HUES48 (cell line): Measurements from ENCODE around the gene SPECC1.

Source experiments
- H3K27ac ChIP-seq: one replicate; pipeline ENCODE4 v1.7.0; 2013; ENCODE audit warnings: low read depth, low read length, inconsistent platforms
- H3K27me3 ChIP-seq: 2 replicates; pipeline ENCODE4 v1.6.1; 2013; ENCODE audit warnings: mild to moderate bottlenecking, low read length; ENCODE audit not compliant: control insufficient read depth, insufficient read depth
- H3K36me3 ChIP-seq: 2 replicates; pipeline ENCODE4 v1.6.1; 2013; ENCODE audit warnings: low read length; ENCODE audit not compliant: control insufficient read depth, insufficient read depth
- H3K4me1 ChIP-seq: 2 replicates; pipeline ENCODE4 v1.6.1; 2013; ENCODE audit warnings: mild to moderate bottlenecking, low read length; ENCODE audit not compliant: control insufficient read depth, insufficient read depth
- H3K4me3 ChIP-seq: 2 replicates; pipeline ENCODE4 v1.5.1; 2013; ENCODE audit warnings: mild to moderate bottlenecking, low read depth, low read length
- H3K9ac ChIP-seq: 2 replicates; pipeline ENCODE4 v1.6.1; 2013; ENCODE audit warnings: mild to moderate bottlenecking, low read depth, low read length, moderate library complexity
- H3K9me3 ChIP-seq: 2 replicates; pipeline ENCODE4 v1.6.1; 2013; ENCODE audit warnings: low read length; ENCODE audit not compliant: control insufficient read depth, insufficient read depth

SPECC1 gene

GRCh38 chr17:20213449-20213848 lies 204.3 kb downstream of the SPECC1 start:
- Histone ChIP-seq H3K4me1 (peaks cover 32% of the 10 kb centered on the region), H3K4me3 (no peak overlapping the region), H3K27ac (no peak overlapping the region), H3K9me3 (no peaks in the 10 kb centered on the region), H3K36me3 (0 out of 2 replicates have a peak, but pooled peaks cover 5% of the 10 kb centered on the region), H3K27me3 (no peaks in the 10 kb centered on the region), H3K9ac (no peak overlapping the region)

- H3K4me1 ChIP-seq = peaks cover 32% of the 10 kb centered on the region
- H3K27me3 ChIP-seq = no peaks in the 10 kb centered on the region
- H3K9ac ChIP-seq = no peak overlapping the region
- no peaks in the 10 kb centered on the region for H3K9me3 ChIP-seq
- H3K4me3 ChIP-seq = no peak overlapping the region
- no peak overlapping the region for H3K27ac ChIP-seq
- H3K36me3 ChIP-seq = 0 out of 2 replicates have a peak, but pooled peaks cover 5% of the 10 kb centered on the region
Measured at GRCh38 chr17:20214794-20215193, 205.6 kb downstream of the SPECC1 start.

- Histone ChIP-seq H3K4me1 (peaks cover 32% of the 10 kb centered on the region), H3K36me3 (0 out of 2 replicates have a peak, but pooled peaks cover 5% of the 10 kb centered on the region), H3K27me3 (no peaks in the 10 kb centered on the region), H3K9me3 (no peaks in the 10 kb centered on the region), H3K9ac (no peak overlapping the region), H3K4me3 (no peak overlapping the region), H3K27ac (peak overlapping the region; percentile 39)
Measured at GRCh38 chr17:20216154-20216815, 207.1 kb downstream of the SPECC1 start.

- Histone ChIP-seq H3K4me1 (peaks cover 32% of the 10 kb centered on the region), H3K36me3 (0 out of 2 replicates have a peak, but pooled peaks cover 2% of the 10 kb centered on the region), H3K27ac (peak overlapping the region; percentile 39), H3K4me3 (no peak overlapping the region), H3K9ac (no peak overlapping the region), H3K27me3 (no peaks in the 10 kb centered on the region), H3K9me3 (no peaks in the 10 kb centered on the region)
Measured at GRCh38 chr17:20216853-20217252, 207.7 kb downstream of the SPECC1 start.

- Histone ChIP-seq H3K9me3 (no peaks in the 10 kb centered on the region), H3K4me1 (peaks cover 37% of the 10 kb centered on the region), H3K27ac (peak overlapping the region; percentile 3), H3K27me3 (no peaks in the 10 kb centered on the region), H3K4me3 (no peak overlapping the region), H3K36me3 (no peaks in the 10 kb centered on the region), H3K9ac (no peak overlapping the region)
Measured at GRCh38 chr17:20217677-20218076, 208.5 kb downstream of the SPECC1 start.

- H3K4me1 ChIP-seq = peaks cover 41% of the 10 kb centered on the region
- H3K36me3 ChIP-seq = no peaks in the 10 kb centered on the region
- H3K27me3 ChIP-seq = no peaks in the 10 kb centered on the region
- no peaks in the 10 kb centered on the region for H3K9me3 ChIP-seq
- H3K27ac ChIP-seq = peak overlapping the region; percentile 31
- no peak overlapping the region for H3K4me3 ChIP-seq
- H3K9ac ChIP-seq = no peak overlapping the region
Measured at GRCh38 chr17:20218272-20218671, 209.1 kb downstream of the SPECC1 start.

GRCh38 chr17:20223808-20224328 lies 214.7 kb downstream of the SPECC1 start:
- Histone ChIP-seq H3K4me3 (no peak overlapping the region), H3K27ac (no peak overlapping the region), H3K36me3 (peaks cover 15% of the 10 kb centered on the region), H3K9me3 (no peaks in the 10 kb centered on the region), H3K9ac (no peak overlapping the region), H3K4me1 (peaks cover 46% of the 10 kb centered on the region), H3K27me3 (no peaks in the 10 kb centered on the region)

- H3K4me3 ChIP-seq = no peak overlapping the region
- no peaks in the 10 kb centered on the region for H3K27me3 ChIP-seq
- no peaks in the 10 kb centered on the region for H3K9me3 ChIP-seq
- H3K27ac ChIP-seq = no peak overlapping the region
- no peak overlapping the region for H3K9ac ChIP-seq
- H3K36me3 ChIP-seq = peaks cover 20% of the 10 kb centered on the region
- H3K4me1 ChIP-seq = peaks cover 46% of the 10 kb centered on the region
Measured at GRCh38 chr17:20224379-20224778, 215.2 kb downstream of the SPECC1 start.

- Histone ChIP-seq H3K4me1 (peaks cover 46% of the 10 kb centered on the region), H3K27ac (peak overlapping the region; percentile 10), H3K27me3 (no peaks in the 10 kb centered on the region), H3K4me3 (no peak overlapping the region), H3K9me3 (no peaks in the 10 kb centered on the region), H3K36me3 (peaks cover 30% of the 10 kb centered on the region), H3K9ac (no peak overlapping the region)
Measured at GRCh38 chr17:20225162-20226115, 216.3 kb downstream of the SPECC1 start.

- Histone ChIP-seq H3K4me1 (peaks cover 53% of the 10 kb centered on the region), H3K36me3 (peaks cover 40% of the 10 kb centered on the region), H3K27ac (no peak overlapping the region), H3K9ac (no peak overlapping the region), H3K9me3 (no peaks in the 10 kb centered on the region), H3K4me3 (no peak overlapping the region), H3K27me3 (no peaks in the 10 kb centered on the region)
Measured at GRCh38 chr17:20226814-20227482, 217.8 kb downstream of the SPECC1 start.
